Smooth muscle cell of the pulmonary artery (primary cell): Measurements from ENCODE around the gene DGKG. TPM values are rescaled to one million over a fixed set of nuclear protein-coding genes. Genes with fewer than 3 reads are reported as not detected.

Experiments
- total RNA-seq: library from RNA; depleted of rRNA; stranded (reverse); fragments of >200 nt; gene quantifications from 2 replicates; pipeline ENCODE4 v1.2.3, GENCODE V29; 2014

DGKG gene
- total RNA-seq, result 1.2 and 4.0 TPM in 2 replicates

GRCh38 chr3:186361762-186362536 lies at the start of gene DGKG:
Gene DGKG (minus strand): TSS chr3:186362234. CDS start chr3:186320459, 41,775 bp downstream.

DNA sequence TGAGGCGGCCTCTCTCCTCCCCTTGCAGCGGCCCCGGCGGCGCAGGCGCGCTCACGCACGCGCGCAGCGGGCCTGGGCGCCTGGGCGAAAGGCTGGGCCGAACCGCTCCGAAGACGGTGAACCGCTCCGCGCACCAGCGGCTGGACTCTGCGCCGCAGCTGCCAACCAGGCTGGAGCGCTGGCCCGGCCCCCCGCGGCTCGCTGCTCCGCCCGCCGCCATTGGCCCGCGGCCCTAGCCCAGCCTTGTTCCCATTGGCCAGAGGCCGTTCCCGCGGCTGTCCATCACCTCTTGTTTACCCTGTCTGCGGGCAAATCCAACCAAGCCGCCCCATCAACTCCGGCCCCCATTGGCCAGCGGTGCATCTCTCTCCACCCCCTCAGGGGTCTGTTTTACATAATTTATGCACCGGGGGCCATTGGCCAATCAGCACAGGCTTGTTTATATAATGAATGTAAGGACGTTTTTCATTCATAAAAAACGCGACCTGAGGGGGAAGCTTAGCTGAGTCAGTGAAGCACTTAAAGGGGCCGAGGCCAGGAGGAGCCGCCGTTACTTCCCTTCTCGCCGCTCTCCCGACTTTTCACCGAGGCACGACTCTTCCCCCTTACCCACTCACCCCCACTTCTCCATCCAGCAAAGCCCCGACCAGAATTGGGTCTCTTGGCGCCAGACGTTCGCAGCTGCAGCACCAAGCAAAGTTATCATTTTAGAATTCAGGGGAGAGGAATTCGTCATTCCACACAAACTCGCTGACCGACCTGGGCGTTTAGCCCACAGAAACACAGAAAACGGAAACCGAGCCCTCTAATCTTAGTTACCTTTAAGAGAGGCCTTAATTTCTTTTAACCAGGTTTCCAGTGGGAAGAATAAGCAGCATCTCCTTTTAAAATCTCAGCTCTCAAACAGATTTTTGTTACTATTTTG lies 252.8 kb downstream of the DGKG start, which contains the start of gene ETV5:
ETV5 (minus strand) TSS at position 149 of the 925 bp plus-strand sequence. CDS start 3,221 bp downstream, outside the sequence.

Other genes with a start within 250 kb of the DGKG start
- gene CRYGS, start 182.1 kb upstream of the DGKG start, total RNA-seq, result 0.89 and 1.1 TPM in 2 replicates
- gene TBCCD1, start 205.1 kb upstream of the DGKG start, total RNA-seq, result 14.0 and 15.2 TPM in 2 replicates
- gene DNAJB11, start 208.5 kb upstream of the DGKG start, total RNA-seq, result 56.6 and 59.0 TPM in 2 replicates